Stimulated activated CD4-positive, alpha-beta T cell treated with anti-CD3 and anti-CD28 coated beads, Interleukin-4, amount 100 ng/mL, for 4 hours (primary cell): ENCODE results near the gene WT1.

ENCODE experiments used
- DNase-seq, 2 experiments: peaks; one replicate each; pipeline ENCODE4 v3.0.0-alpha.2; 2020

Gene WT1

GRCh38 chr11:32437495-32438345 is 2.4 kb upstream of the WT1 start:
- no peak for DNase-seq

DNA sequence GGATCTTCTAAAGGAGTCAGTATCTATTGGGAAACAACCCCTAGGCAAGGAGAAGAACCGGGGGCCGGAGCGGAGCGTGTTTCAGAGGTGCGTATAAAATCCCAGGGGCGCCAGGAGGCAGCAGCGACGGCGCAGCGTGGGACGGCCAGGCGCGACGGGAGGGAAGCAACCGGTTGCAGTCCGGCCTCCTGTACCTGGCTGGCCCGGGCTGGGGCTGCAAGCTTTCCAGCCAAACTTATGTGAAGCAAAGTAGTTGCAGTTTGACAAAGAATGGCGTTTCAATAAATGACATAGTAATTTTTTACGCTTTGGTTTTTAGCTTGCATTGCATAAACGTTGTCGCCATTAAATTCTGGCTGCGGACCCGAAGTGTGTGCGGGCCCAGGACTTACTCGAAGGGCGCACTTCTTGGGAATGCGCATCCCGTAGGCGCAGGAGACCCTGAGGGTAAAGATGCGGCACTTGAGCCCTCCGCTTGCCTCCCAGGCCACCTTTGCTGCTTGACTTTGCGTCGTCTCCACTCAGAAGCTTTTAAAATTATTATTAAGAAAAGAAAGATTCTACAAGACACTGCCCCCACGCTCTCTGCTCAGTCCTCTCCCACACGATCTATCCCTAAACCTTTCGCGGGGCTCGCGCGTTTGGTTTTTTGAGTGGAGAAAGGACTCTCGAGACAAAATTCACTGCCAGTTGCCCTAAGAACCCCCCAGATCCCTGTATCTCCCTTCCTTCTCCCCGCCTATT is 1.6 kb upstream of the WT1 start:
- no peak for DNase-seq

DNA sequence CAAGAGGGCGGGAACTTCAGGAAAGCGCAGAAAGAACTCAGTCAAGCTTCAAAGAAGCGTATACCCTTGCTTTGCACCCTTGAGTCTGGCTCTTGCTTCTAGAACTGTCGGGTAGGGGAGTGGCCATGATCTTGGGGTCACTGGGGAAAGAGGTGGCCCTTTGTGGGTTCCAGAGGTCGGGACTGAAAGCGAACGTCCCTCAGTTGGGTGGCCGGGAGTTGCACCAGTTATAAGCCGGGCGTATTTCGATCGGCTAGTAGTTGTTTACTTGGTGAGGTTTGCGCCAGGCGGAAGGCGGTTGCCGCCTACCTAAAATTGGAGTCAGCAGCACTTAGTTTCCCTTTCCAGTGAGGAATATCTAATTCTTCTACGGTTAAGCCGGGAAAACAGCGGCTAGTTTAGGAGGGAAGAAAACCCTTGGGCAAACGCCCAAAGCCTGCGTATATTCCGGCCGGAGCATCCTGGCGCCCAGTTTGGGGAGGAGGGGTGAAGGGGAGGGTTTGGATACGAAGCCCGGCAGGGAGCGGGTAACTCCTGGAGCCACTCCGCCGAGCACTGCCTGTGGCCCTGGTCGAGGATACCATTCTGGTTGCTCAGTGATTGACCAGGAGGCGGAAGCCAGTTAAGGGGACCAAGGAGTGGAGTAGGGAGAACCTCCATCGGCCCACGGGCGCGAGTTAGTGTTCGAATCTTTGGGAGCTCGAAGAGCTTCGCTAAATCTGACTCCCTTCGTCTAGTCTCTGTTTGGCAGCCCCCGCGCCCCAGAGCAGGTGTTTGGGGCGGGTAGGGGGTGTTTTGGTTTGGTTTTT is 807 bp upstream of the WT1 start:
- no peak for DNase-seq

DNA sequence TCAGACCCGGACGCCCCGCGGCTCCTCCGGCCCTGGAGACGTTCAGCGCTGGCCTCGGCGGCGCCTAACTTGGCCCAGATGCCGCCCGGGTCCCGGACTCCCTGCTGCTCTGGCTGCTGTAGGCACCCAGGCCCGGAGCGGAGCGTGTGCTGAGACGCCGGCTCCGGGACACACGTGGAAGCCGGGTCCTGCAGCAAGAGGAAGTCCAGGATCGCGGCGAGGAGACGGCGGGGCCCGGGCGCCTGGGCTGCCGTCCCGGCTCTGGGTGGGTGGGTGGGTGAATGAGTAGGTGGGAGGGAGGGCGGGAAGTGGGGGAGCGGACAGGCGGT is 223 bp downstream of the WT1 start:
- no peak for DNase-seq

- DNase-seq: no peak
Observed at GRCh38 chr11:32434356-32435151, 785 bp downstream of the WT1 start.

DNA sequence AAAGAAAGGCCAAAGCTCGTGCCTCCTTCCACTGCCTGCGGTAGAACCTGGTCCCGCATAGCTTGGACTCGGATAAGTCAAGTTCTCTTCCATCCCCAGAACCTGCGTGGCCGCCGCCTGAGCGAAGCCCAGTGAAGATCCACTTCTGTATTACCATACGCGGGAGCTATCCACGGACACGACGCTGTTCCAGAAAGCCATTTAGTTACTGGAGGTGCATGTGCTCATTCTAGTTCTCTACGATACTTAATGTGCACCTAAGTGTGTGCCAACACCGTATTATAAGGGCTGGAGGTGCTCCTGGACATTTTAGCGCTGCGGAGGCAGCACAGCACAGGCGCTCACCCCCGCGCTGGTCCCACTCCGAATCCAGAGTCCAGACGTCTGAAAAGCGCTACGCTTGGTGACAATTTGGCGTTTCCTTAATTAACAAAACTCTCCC is 1.4 kb downstream of the WT1 start:
- DNase-seq: no peak

DNA sequence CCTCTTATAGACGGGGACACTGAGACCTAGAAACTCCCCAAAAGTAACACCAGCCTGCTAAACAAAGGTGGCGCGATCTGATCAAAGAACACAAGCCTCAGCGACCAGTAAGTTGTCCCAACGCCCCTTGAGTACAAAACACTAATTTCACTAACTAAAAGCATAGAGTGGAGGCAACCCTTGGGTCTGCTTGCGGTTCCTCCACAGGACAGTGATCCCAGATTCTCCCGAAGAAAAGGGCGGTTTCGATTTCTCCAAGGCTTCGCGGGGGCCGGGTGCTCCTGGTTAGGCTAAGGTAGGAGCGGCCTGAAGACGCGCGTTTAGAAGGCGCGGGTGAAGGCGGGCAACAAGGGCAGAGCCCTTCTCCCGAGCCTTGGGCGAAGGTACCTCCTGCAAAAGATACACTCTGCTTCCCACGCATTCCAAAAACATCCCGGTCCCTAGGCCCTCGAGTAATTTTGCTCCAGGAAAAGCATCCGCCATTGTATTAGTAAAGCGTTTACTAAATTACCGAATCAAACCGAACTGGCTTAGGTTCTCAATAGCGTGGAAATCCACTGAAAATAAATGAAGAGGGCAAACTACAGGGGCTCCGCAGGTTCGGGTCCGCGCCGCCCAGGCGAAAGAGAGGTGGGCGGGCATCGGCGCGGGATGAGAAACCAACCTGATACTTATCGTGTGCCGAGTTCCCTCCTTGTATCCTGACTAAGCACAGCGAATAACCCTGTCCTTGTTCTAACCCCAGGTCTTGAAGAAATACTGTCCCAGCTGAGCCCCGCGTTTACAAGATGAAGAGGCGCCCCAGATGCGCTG is 2.0 kb downstream of the WT1 start:
- no peak for DNase-seq

- DNase-seq: no peak
Observed at GRCh38 chr11:32432565-32432964, 2.8 kb downstream of the WT1 start.

GRCh38 chr11:32430568-32431381 is 4.6 kb downstream of the WT1 start:
- DNase-seq: no peak

DNA sequence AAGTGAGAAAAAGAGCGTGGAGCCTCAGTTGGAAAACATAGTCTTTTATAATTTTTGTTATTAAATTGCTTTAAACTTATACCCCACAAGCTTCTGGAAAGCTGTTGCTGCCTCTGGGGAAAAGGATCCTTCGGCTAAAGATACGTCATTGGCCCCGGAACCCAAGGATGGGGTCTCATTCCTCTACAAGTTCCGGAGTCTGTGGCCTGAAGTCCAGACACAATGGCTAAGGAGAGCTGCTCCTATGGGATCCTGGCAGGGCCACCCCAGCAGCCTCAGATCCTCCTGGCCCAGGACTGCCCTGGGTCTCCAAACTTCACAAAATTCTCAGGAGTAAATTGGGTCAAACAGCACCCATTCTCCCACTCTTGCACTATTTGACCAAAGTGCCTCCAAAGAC is 5.9 kb downstream of the WT1 start:
- no peak for DNase-seq

- DNase-seq: no peak
Observed at GRCh38 chr11:32428665-32429303, 6.6 kb downstream of the WT1 start.

- no peak for DNase-seq
Observed at GRCh38 chr11:32427935-32428664, 7.2 kb downstream of the WT1 start.

GRCh38 chr11:32427616-32427934 is 7.8 kb downstream of the WT1 start:
- no peak for DNase-seq

GRCh38 chr11:32426819-32427615 is 8.3 kb downstream of the WT1 start:
- DNase-seq: no peak

DNA sequence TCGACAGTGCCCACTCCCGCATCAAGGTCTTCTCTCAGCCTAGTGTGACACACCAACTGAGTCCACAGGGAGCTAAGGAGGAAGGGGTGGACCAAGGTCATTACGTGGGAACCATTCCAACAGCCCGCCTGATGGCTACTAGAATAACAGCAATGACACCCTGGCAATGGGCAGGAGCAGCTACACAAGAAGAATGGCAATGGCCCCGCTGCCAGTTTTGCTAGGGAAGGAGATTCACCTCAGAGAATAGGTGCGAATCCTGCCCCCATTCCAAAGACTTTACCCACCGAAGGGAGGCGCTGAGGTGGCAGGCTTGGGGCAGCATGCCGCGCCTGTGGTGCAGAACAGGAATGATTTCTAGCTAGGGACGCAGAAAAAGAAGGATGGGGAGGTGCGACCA is 9.1 kb downstream of the WT1 start:
- DNase-seq: no peak

GRCh38 chr11:32425761-32426160 is 9.6 kb downstream of the WT1 start:
- no peak for DNase-seq

DNA sequence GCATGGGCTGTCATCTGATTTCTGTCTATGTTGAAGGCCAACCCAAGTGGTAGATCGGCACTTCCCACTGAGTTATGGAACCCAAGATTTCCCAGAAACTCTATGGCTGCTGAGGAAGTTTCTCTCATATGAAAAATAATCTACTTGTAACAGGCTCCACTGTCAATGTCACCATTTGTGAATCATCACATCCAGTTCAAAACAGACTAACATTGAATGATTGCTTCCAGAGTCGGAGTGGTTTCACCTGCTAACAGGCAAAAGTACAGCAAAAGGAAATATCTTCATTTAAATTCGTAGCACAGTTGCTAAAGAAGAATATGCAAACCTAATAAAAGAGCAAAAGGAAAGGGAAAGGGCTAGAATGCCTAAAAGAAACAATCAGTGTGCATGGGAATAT is 12.8 kb downstream of the WT1 start:
- no peak for DNase-seq

DNA sequence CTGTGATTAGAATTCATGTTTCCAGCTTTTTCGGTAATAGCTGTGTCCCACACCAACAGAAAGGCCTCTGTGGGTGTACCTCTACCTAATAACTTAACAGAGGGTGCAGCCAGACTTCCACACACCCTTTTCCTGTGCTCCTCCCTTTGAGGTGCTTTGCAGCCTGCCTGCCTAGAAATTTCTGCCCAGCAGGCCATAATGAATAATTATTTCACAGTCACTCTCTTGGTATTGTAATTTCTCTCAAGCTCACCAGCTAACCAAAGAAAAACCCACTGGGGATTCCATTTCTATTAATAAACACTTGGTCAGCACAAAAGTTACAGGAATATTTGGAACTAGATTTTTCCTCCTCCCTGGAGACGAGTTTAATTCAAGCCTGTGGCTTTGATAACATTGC is 13.3 kb downstream of the WT1 start:
- DNase-seq: no peak
